ENCODE data around the gene PPP4R2. TPM values are rescaled to one million over a fixed set of nuclear protein-coding genes. Genes with fewer than 3 reads are reported as not detected.

The PPP4R2 gene
- total and polyA plus RNA-seq, 2 donors (not counting 1 experiment from before 2014, with no cell fraction given): 9.8 to 57.5 TPM

GRCh38 chr3:73024836-73025235, 28.2 kb downstream of the PPP4R2 start:
- POLR2A ChIA-PET: no interaction called here
- Histone ChIP-seq H2AFZ (ENCODE audit: insufficient read depth, low read depth, low read length, poor library complexity, severe bottlenecking) (no peak overlapping the region), H3K9ac (ENCODE audit: low read length) (no peak overlapping the region), H3K4me2 (replicated peaks; ENCODE audit: low read depth, low read length, poor library complexity, severe bottlenecking) (no peak overlapping the region), H3K79me2 (ENCODE audit: control insufficient read depth, insufficient read depth, low read length) (peaks cover 99% of the 10 kb centered on the region), H3K36me3 (replicated peaks in 1 of 2; ENCODE audit: control extremely low read depth in 1 of 2, control insufficient read depth in 1 of 2, extremely low read depth in 1 of 2, insufficient read depth in 2 of 2, low read length in 1 of 2) (peaks cover 2 to 6% of the 10 kb centered on the region in 2 experiments), H3K27ac (ENCODE audit: low read length in 2 of 2) (no peak overlapping the region), H3K27me3 (replicated peaks in 1 of 4; ENCODE audit: control extremely low read depth in 1 of 4, control insufficient read depth in 3 of 4, insufficient read depth in 4 of 4, low read length in 3 of 4) (no peaks in the 10 kb centered on the region), H3K9me3 (ENCODE audit: control extremely low read depth in 1 of 3, control insufficient read depth in 2 of 3, insufficient read depth in 1 of 3, low read length in 2 of 3) (no peaks in the 10 kb centered on the region), H3K4me1 (ENCODE audit: control insufficient read depth in 2 of 2, insufficient read depth in 2 of 2, low read length in 2 of 2) (peaks cover 0 to 9% of the 10 kb centered on the region in 2 donors), H4K20me1 (ENCODE audit: control insufficient read depth, insufficient read depth, low read length, poor library complexity, severe bottlenecking) (peaks cover 83% of the 10 kb centered on the region), H3K4me3 (ENCODE audit: control extremely low read depth in 1 of 5, extremely low read depth in 1 of 5, insufficient read depth in 1 of 5, low read depth in 2 of 5, low read length in 4 of 5) (no peak overlapping the region)
- CTCF ChIA-PET: interaction anchor here (0.9 kb wide), 1 partner anchor 31 kb away, joined by 3 read pairs; no protein-coding TSS in a partner anchor
- intact Hi-C loops (cut with micrococcal nuclease): no loop called here
- no peak for DNase-seq
- Mint-ChIP-seq H3K4me1 (peaks cover 63% of the 10 kb centered on the region), H3K4me3 (no peak overlapping the region), H3K9me3 (ENCODE audit: insufficient read depth) (no peaks in the 10 kb centered on the region), H3K27ac (no peak overlapping the region), H3K27me3 (no peaks in the 10 kb centered on the region)
- TF ChIP-seq CTCF (IDR thresholded peaks at IDR 0.05): no peak
- no peak for TF ChIP-seq EZH2 (IDR thresholded peaks at IDR 0.05; ENCODE audit: borderline replicate concordance, insufficient read depth, low read depth, low read length, poor library complexity, severe bottlenecking)
- no peak for ATAC-seq (ENCODE audit: low read depth)

- H3K4me3 Mint-ChIP-seq: no peak overlapping the region
- ChIA-PET CTCF (interaction anchor here (1.0 kb wide), 1 partner anchor 1345 kb away, joined by 3 read pairs; no protein-coding TSS in a partner anchor), POLR2A (no interaction called here)
- Histone ChIP-seq H3K27me3 (replicated peaks in 1 of 4; ENCODE audit: control extremely low read depth in 1 of 4, control insufficient read depth in 3 of 4, insufficient read depth in 4 of 4, low read length in 3 of 4) (no peaks in the 10 kb centered on the region), H3K4me2 (replicated peaks; ENCODE audit: low read depth, low read length, poor library complexity, severe bottlenecking) (no peak overlapping the region), H3K4me1 (ENCODE audit: control insufficient read depth in 2 of 2, insufficient read depth in 2 of 2, low read length in 2 of 2) (peaks cover 0 to 9% of the 10 kb centered on the region in 2 donors), H3K4me3 (ENCODE audit: control extremely low read depth in 1 of 5, extremely low read depth in 1 of 5, insufficient read depth in 1 of 5, low read depth in 2 of 5, low read length in 4 of 5) (no peak overlapping the region), H3K79me2 (ENCODE audit: control insufficient read depth, insufficient read depth, low read length) (peaks cover 99% of the 10 kb centered on the region), H2AFZ (ENCODE audit: insufficient read depth, low read depth, low read length, poor library complexity, severe bottlenecking) (no peak overlapping the region), H3K9me3 (ENCODE audit: control extremely low read depth in 1 of 3, control insufficient read depth in 2 of 3, insufficient read depth in 1 of 3, low read length in 2 of 3) (no peaks in the 10 kb centered on the region), H3K36me3 (replicated peaks in 1 of 2; ENCODE audit: control extremely low read depth in 1 of 2, control insufficient read depth in 1 of 2, extremely low read depth in 1 of 2, insufficient read depth in 2 of 2, low read length in 1 of 2) (peaks cover 2 to 3% of the 10 kb centered on the region in 2 experiments), H3K27ac (ENCODE audit: low read length in 2 of 2) (no peak overlapping the region), H4K20me1 (ENCODE audit: control insufficient read depth, insufficient read depth, low read length, poor library complexity, severe bottlenecking) (peaks cover 84% of the 10 kb centered on the region), H3K9ac (ENCODE audit: low read length) (no peak overlapping the region)
- H3K27me3 Mint-ChIP-seq: no peaks in the 10 kb centered on the region
- WGBS (ENCODE audit: insufficient coverage): 90% methylated on average over 2 of the region's 6 CpGs
- ATAC-seq (ENCODE audit: low read depth) (no peak), DNase-seq (no peak)
- intact Hi-C loops (cut with micrococcal nuclease): no loop called here
- no peak overlapping the region for H3K27ac Mint-ChIP-seq
- peaks cover 66% of the 10 kb centered on the region for H3K4me1 Mint-ChIP-seq
- no peak for TF ChIP-seq CTCF (IDR thresholded peaks at IDR 0.05)
- TF ChIP-seq EZH2 (IDR thresholded peaks at IDR 0.05; ENCODE audit: borderline replicate concordance, insufficient read depth, low read depth, low read length, poor library complexity, severe bottlenecking): no peak
- no peaks in the 10 kb centered on the region for H3K9me3 Mint-ChIP-seq (ENCODE audit: insufficient read depth)
Observed at GRCh38 chr3:73026111-73026759, 29.6 kb downstream of the PPP4R2 start.
